Measurements from ENCODE around the gene FUT9. TPM values are rescaled to one million over a fixed set of nuclear protein-coding genes. Genes with fewer than 3 reads are reported as not detected.

The FUT9 gene
- total RNA-seq, 1 donor, result not detected

DNA sequence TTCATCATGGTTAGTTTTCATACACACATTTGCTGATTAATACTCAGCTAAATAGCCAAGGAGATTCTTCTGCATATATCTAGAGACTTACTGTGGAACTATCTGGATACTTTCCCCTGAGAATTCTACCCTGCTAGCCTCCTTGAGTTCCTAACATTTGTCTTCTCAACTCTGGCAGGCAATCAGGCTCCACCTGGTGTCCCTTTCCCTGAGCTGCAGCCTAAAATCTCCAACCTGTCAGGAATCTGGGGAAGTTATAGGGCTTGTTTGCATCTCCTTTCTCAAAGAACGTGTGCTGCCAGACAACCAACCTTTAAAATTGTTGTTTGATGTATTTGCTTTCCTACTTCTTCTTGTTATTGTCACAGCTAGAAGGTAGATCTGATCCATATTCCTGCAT lies 73.4 kb downstream of the FUT9 start:
- no peak overlapping the region for H3K4me3 ChIP-seq (ENCODE audit: low read depth, low read length)
- no peak for DNase-seq (ENCODE audit: low read depth)
- TF ChIP-seq, protein P1, sequence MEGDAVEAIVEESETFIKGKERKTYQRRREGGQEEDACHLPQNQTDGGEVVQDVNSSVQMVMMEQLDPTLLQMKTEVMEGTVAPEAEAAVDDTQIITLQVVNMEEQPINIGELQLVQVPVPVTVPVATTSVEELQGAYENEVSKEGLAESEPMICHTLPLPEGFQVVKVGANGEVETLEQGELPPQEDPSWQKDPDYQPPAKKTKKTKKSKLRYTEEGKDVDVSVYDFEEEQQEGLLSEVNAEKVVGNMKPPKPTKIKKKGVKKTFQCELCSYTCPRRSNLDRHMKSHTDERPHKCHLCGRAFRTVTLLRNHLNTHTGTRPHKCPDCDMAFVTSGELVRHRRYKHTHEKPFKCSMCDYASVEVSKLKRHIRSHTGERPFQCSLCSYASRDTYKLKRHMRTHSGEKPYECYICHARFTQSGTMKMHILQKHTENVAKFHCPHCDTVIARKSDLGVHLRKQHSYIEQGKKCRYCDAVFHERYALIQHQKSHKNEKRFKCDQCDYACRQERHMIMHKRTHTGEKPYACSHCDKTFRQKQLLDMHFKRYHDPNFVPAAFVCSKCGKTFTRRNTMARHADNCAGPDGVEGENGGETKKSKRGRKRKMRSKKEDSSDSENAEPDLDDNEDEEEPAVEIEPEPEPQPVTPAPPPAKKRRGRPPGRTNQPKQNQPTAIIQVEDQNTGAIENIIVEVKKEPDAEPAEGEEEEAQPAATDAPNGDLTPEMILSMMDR (IDR thresholded peaks at IDR 0.05; ENCODE audit: insufficient read depth, low read depth, low read length), result no peak

DNA sequence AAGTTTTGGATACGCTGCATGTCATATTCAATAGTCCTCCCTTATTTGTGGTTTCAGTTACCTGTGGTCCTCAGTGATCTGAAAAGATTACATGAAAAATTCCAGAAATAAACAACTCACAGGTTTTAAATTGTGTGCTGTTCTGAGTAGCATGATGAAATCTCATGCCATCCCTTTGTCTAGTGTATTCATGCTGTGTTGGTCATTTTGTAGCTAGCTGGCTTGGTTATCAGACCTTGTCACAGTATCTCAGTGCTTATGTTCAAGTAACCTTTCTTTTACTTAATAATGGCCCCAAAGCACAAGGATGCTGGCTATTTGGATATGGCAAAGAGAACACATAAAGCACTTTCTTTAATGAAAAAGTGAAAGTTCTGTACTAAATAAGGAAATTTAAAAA lies 78.3 kb downstream of the FUT9 start:
- DNase-seq (ENCODE audit: low read depth), result no peak
- no peak overlapping the region for H3K4me3 ChIP-seq (ENCODE audit: low read depth, low read length)
- TF ChIP-seq, protein P1 (IDR thresholded peaks at IDR 0.05; ENCODE audit: insufficient read depth, low read depth, low read length), result no peak

DNA sequence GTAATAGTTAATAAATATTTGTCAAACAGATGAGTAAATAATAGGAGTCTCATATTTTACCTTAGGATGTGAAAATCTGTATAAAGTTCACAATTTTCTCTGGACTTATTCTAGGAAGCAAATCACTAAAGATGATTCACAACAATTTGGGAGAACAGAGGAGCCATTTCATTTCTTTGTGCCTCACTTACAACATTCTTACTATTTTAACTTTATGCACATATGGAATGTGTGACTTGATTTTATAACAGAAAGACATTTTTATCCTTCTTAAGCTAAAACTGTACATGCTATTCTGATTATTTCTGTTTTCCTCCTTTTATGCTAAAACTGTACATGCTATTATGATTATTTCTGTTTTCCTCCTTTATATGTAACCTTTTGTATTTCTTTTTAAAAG lies 83.3 kb downstream of the FUT9 start:
- DNase-seq (ENCODE audit: low read depth), result no peak
- TF ChIP-seq, protein P1 (IDR thresholded peaks at IDR 0.05; ENCODE audit: insufficient read depth, low read depth, low read length), result no peak
- no peak overlapping the region for H3K4me3 ChIP-seq (ENCODE audit: low read depth, low read length)

DNA sequence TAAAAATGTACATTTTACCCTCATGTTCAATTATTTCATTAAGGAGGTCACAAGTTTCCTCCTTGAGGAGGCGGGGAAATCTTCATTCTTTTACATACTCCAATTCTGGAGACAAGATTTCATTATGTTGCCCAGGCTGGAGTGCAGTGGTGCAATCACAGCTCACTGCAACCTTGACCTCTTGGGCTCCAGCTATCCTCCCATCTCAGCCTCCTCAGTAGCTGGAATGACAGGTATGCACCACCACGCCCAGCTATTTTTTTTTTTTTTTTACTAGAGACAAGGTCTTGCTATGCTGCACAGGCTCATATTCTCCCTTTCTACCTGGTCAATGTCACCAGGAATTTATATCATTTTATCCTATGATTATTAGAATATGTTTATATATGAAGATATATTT lies 85.8 kb downstream of the FUT9 start:
- TF ChIP-seq, protein P1 (IDR thresholded peaks at IDR 0.05; ENCODE audit: insufficient read depth, low read depth, low read length), result no peak
- DNase-seq (ENCODE audit: low read depth), result no peak
- no peak overlapping the region for H3K4me3 ChIP-seq (ENCODE audit: low read depth, low read length)

DNA sequence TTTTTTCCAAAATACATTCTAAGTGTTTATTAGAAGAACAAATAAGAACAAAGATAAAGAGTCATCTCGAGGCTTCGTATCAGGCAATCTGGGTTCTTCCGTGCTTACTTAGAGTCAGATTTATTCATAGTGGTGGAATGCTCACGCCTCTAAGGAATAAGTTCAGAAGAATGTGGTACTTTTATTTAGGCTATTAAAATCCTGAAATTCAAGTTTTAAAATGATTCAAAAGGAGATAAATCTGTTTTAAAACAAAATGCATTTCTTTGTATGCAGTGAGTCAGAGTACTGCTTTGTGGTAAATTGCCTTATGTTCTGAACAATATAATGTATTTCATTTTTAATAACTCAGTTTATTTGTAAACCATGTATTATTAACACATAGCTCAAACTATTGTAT lies 89.1 kb downstream of the FUT9 start:
- DNase-seq (ENCODE audit: low read depth), result no peak
- TF ChIP-seq, protein P1 (IDR thresholded peaks at IDR 0.05; ENCODE audit: insufficient read depth, low read depth, low read length), result no peak
- no peak overlapping the region for H3K4me3 ChIP-seq (ENCODE audit: low read depth, low read length)

DNA sequence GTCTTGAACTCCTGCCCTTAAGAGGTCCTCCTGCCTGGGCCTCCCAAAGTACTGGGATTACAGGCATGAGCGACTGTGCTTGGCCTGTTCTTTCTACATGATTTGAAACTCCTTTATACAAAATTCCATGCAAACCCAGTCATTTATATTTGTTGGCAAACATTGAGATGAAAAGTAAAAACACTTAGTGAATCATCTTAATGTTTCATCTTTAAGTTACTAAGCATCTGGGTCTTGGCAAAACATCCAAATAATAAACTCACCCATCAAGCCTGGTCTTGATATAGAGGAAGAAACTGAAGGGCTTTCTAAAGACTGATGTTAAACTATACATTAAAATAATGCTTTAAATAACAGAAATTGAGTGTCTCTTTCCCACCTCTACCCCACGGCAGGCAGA lies 95.1 kb downstream of the FUT9 start:
- no peak overlapping the region for H3K4me3 ChIP-seq (ENCODE audit: low read depth, low read length)
- no peak for DNase-seq (ENCODE audit: low read depth)
- TF ChIP-seq, protein P1 (IDR thresholded peaks at IDR 0.05; ENCODE audit: insufficient read depth, low read depth, low read length), result no peak

DNA sequence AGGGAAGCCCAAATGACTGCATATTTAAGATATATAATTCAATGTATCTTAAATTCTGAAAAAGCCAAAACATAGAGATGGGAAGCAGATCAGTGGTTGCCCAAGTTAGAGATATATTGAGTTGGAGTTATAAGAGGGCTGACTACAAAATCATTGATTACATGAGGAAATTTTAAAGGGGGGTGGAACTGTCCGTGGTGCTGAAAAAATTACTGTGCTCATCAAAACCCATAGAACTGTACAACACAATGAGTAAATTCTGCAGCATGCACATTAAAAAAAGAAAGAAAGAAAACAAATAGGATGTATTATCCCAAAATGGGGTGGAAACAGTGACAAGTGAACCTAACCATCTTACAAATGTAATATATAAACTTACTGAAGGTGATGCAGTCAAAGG lies 100.9 kb downstream of the FUT9 start:
- H3K4me3 ChIP-seq (ENCODE audit: low read depth, low read length), result no peak overlapping the region
- TF ChIP-seq, protein P1 (IDR thresholded peaks at IDR 0.05; ENCODE audit: insufficient read depth, low read depth, low read length), result no peak
- no peak for DNase-seq (ENCODE audit: low read depth)
